WERI-Rb-1 (cell line): ENCODE measurements around the gene HEY2.

Source experiments
- DNase-seq: peaks from one replicate; pipeline ENCODE4 v3.0.0-alpha.2; 2020
- H3K27ac ChIP-seq: fragments of 250-450 bp; sonication (Bioruptor Pico); 2 replicates; pipeline ENCODE4 v1.5.1; 2020; ENCODE audit warnings: mild to moderate bottlenecking, moderate library complexity
- H3K27me3 ChIP-seq: fragments of 250-450 bp; sonication (Bioruptor Pico); 2 replicates; pipeline ENCODE4 v1.5.1; 2021; ENCODE audit warnings: mild to moderate bottlenecking, low read depth, moderate library complexity; ENCODE audit not compliant: insufficient read depth, severe bottlenecking
- H3K36me3 ChIP-seq: fragments of 250-450 bp; sonication (Bioruptor Pico); 2 replicates; pipeline ENCODE4 v1.5.1; 2020; ENCODE audit warnings: mild to moderate bottlenecking, moderate library complexity
- H3K4me3 ChIP-seq: 2 replicates; pipeline ENCODE4 v1.5.1; 2011; ENCODE audit warnings: low read depth, mild to moderate bottlenecking, control low read depth, low read length
- H3K9me3 ChIP-seq: fragments of 250-450 bp; sonication (Bioruptor Pico); 2 replicates; pipeline ENCODE4 v1.5.1; 2021; ENCODE audit warnings: mild to moderate bottlenecking, moderate library complexity; ENCODE audit not compliant: severe bottlenecking
- TF ChIP-seq, protein P1 (sequence below): IDR thresholded peaks from 2 replicates; pipeline ENCODE4 v1.5.1; 2011; ENCODE audit warnings: low read depth, mild to moderate bottlenecking, control low read depth, inconsistent platforms, low read length

HEY2 gene

DNA sequence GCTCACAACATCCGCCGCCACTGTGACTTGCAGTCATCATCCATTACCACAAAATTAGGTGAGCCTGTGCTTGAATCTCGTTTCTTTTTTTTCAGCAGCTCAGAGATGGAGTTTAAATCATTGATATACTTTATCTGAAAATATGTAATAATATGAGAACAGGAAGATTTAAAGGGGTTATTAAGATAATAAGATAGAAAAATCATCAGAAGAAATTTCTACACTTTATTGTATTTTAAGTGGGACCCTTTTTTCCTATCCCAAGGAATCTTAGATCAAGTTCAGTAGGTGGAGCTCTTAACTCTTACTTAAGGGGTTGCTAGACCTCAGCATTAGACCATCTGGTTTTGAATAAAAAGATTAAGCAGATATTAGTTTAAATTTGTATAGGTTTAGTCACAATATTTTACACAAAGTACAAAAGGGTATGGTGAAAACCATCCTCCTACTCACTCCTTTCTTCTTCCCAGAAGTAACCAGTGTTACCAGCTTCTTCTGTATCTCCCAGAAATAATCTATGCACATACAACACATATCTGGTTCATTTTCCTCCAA lies 32.0 kb downstream of the HEY2 start:
- DNase-seq, result no peak
- TF ChIP-seq, protein P1, sequence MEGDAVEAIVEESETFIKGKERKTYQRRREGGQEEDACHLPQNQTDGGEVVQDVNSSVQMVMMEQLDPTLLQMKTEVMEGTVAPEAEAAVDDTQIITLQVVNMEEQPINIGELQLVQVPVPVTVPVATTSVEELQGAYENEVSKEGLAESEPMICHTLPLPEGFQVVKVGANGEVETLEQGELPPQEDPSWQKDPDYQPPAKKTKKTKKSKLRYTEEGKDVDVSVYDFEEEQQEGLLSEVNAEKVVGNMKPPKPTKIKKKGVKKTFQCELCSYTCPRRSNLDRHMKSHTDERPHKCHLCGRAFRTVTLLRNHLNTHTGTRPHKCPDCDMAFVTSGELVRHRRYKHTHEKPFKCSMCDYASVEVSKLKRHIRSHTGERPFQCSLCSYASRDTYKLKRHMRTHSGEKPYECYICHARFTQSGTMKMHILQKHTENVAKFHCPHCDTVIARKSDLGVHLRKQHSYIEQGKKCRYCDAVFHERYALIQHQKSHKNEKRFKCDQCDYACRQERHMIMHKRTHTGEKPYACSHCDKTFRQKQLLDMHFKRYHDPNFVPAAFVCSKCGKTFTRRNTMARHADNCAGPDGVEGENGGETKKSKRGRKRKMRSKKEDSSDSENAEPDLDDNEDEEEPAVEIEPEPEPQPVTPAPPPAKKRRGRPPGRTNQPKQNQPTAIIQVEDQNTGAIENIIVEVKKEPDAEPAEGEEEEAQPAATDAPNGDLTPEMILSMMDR, result no peak
- Histone ChIP-seq H3K27ac (no peak overlapping the region; the same call in 1 of the 2 replicates), H3K27me3 (no peaks in the 10 kb centered on the region), H3K9me3 (peaks cover 4% of the 10 kb centered on the region), H3K36me3 (no peaks in the 10 kb centered on the region), H3K4me3 (peak overlapping the region; percentile 95)

DNA sequence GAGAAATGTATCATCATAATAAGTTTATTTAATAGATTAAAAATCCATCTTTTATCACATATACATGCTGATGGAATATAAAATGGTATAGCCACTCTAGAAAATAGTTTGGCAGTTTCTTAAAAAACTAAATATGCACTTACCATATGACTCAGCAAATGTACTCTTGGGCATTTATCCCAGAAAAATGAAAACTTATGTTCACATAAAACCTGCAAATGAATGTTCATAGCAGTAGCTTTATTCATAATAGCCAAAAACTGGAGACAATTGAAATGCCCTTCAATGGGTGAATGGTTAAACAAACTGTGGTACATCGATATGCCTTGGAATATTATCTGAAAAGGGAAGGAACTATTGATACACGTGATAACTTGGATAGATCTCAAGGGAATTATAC lies 34.9 kb downstream of the HEY2 start:
- TF ChIP-seq, protein P1, result no peak
- Histone ChIP-seq H3K27ac (no peak overlapping the region), H3K27me3 (peaks cover 5% of the 10 kb centered on the region), H3K4me3 (no peak overlapping the region), H3K36me3 (no peaks in the 10 kb centered on the region), H3K9me3 (peaks cover 4% of the 10 kb centered on the region)
- no peak for DNase-seq

DNA sequence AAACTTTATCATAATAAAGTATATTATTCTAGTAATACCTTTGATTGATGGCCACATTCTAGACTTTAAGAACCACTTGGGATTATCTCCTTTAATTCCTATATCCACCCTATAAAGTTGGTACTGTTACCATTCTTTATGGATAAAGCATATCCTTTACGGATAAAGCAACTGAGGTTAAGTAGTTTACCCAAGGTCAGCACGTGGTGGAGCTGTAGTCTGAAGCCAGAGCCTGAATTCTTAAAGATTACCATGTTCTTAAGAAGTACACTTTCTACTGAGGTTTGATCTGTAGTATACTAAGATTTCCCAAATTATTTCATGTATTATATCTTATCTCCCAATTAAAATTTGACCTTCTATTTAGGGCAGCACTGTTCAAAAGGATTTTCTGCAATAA lies 38.4 kb downstream of the HEY2 start:
- TF ChIP-seq, protein P1, result no peak
- peaks cover 5% of the 10 kb centered on the region for H3K27me3 ChIP-seq
- H3K36me3 ChIP-seq, result no peaks in the 10 kb centered on the region
- peak; percentile 60 for DNase-seq
- H3K9me3 ChIP-seq, result peaks cover 3% of the 10 kb centered on the region
- H3K4me3 ChIP-seq, result no peak overlapping the region
- H3K27ac ChIP-seq, result no peak overlapping the region

DNA sequence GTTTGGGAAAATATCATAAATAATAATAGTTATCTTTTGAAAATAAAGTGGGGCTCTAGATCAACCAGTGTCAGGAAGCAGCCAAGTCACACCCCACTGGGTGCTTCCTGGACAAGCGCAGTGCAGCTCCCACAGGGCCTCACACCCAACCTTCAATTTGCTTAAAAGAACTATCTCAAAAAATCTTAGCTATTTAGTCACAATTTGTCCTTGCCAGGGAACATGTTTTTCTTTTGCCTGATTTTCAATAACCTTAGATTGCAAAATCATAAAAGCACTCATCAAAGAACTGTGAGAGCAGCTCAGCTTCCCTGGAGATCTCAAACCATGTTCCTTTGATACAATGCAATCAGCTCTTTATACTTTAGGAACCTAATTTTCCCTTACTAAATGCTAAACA lies 39.7 kb downstream of the HEY2 start:
- Histone ChIP-seq H3K36me3 (no peaks in the 10 kb centered on the region), H3K27me3 (peaks cover 5% of the 10 kb centered on the region), H3K9me3 (no peaks in the 10 kb centered on the region), H3K4me3 (no peak overlapping the region), H3K27ac (no peak overlapping the region)
- TF ChIP-seq, protein P1, result no peak
- DNase-seq, result no peak

DNA sequence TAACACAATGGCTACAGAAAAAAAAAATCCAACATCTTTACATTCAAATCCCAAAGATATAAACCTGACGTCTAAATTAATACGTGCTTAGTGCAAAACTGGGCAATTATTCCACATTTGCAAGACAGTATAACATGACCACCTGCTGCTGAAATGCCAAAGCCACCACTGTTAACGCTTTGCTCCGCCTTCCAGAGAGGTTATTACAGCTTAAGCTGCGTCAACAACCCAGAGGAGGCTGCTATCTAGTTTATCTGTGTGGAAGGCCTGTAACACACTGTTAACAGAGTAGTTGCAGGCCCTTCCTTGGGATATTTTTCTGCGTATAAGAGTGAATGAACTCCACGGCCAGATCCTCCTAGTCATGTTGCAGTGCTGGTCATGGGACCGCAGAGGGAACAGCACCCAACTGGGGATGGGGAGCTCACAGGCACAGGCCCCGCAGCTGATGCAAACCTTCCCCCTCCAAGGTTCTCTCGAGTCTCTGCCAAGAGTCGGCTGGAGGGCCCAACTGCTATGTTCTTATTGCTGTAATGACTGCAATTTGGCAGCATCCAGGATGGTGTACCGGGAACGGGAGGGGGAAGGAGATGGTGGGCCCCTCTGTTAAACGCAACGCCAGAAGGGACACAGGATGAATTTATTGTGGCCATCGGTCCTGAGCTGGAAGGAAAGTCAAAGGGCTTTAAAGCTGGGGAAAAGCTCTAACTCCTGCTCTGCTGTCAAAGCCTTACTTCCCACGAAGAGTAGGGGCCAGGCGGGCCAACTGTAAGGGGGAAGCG lies 40.3 kb downstream of the HEY2 start:
- DNase-seq, result peak; percentile 51
- TF ChIP-seq, protein P1, result no peak
- peak overlapping the region; percentile 3; the same call in 1 of the 2 replicates for H3K27ac ChIP-seq
- peak overlapping the region; percentile 87 for H3K4me3 ChIP-seq
- no peaks in the 10 kb centered on the region for H3K9me3 ChIP-seq
- H3K36me3 ChIP-seq, result no peaks in the 10 kb centered on the region
- peaks cover 5% of the 10 kb centered on the region for H3K27me3 ChIP-seq
